Forelimb muscle (tissue), 1 donor: Measurements from ENCODE around the gene CDH11. TPM values are rescaled to one million over a fixed set of nuclear protein-coding genes. Genes with fewer than 3 reads are reported as not detected.

ENCODE experiments used
- DNase-seq: peaks from one replicate; pipeline ENCODE4 v3.0.0-alpha.2; 2013; ENCODE audit warnings: low read depth
- polyA plus RNA-seq: library from polyadenylated mRNA; unstranded; fragments of 120-200 nt; gene quantifications from one replicate; pipeline ENCODE4 v1.2.1, GENCODE V29; 2013; ENCODE audit not compliant: insufficient read length

CDH11 gene
- polyA plus RNA-seq, 1 donor: 43.2 TPM

DNA sequence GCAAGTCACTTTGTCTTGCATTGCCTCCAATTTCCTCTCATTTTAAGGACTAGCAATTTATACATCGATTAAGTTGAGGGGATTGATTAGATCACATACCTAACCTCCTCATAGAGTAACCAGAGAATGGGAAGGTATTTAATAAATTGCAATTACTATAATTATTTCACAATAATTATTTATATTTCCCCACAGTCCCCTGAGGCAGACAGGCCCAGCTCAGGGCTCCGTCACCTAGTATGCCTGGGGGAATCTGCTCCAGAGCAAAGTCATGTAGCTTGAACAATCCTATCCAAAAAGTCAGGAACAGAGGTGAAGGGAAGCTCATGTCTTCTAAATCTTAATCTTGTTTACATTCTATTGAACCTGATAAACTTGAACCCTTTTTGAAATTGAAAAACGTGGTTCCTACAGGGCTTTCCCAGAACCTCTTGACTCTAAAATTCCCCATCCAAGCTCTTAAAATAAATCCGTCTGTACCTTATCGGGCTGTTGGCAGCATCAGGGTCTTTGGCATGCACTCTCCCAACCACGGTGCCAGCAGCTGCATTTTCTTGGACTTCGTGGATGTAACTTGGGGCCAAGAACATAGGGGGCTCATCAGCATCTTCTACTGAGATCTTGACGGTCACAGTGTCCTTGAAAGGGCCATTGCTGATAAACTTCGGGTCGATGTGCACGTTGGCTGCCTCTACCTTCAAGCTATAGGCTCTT, 140.1 kb downstream of the CDH11 start:
- no peak for DNase-seq

DNA sequence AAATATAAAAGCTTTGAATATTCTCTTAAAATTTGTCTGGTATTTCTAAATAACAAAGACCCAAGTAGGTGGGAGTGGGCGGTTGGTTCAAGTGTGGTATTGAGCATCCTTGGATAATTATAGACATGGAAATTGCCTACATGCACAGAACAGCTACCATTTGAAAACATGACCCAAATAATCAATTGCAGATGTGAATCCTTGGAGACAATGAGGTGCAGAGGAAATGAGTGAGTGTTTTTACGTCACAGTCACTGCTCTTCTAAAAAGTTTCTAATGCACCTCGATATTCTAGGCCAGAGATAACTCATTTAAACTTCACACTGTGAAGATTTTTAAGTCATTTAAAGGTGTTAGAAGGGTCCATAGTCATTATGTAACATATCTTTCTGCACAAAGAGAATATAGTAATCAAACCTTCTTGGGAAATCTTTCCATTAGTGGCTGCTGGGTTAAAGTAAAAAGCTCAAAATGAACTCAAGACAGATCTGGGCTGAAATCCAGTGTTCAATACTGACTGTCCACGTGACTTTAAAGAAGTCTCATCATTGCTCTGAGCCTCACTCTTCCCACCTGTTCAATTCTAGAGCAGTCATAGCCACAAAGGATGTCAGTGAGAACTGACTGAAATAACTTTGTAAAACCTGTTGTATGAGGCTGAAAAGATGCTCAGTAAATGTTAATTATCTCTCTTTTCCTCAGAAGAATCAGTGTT, 144.5 kb downstream of the CDH11 start:
- no peak for DNase-seq

DNA sequence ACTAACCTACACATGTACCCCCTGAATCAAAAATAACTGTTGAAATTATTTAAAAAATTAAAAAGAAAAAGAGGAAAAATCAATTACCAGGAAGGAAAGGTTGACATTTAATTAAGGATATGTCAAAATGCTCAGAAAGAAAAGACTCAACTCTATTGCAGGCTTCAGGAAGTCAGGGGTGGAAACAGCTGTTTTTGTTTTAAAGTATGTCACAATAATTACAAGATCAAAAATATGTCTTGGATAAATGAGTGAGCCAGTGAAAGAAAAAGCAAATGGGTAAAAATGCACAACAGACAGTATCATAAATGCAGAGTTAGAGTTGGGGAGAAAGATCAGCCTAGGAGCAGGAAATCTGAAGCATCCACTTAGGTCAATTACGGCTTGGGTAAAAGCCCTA, 146.0 kb downstream of the CDH11 start:
- no peak for DNase-seq

DNA sequence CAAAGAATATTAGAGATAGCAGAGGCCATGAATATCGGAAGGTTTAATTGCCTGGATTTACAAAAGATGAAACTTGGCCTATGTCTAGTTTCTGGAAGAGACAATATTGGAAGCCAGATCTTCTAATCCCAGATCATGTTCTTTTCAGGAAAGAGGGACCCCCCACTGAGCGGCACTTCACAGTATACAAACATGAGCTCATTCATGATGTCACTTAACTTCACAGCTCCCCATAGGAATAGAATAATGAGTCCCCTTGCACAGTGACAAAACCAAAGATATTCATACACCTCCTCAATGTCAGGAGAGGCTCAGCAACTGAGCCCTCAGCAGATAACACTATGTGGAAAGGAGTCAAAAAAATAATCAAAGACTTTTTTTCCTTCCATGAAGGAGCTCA, 147.5 kb downstream of the CDH11 start:
- DNase-seq: no peak

DNA sequence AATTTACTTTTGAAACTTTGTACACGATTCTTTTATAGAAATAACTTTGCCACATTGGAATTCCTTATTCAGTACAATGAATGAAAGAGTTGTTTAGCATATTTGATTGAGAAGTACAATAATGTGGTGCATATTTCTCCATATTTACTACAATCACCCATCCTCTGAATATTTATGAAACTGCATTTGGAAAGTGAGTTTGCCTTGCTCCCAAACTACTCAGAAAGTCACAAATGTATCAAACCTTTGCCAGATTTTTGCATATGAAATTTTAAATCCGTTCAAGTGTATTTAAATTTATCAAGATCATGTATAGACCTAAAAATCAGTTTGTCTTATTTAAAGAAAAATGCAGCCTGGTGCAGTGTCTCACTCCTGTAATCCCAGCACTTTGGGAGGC, 148.7 kb downstream of the CDH11 start:
- no peak for DNase-seq

DNA sequence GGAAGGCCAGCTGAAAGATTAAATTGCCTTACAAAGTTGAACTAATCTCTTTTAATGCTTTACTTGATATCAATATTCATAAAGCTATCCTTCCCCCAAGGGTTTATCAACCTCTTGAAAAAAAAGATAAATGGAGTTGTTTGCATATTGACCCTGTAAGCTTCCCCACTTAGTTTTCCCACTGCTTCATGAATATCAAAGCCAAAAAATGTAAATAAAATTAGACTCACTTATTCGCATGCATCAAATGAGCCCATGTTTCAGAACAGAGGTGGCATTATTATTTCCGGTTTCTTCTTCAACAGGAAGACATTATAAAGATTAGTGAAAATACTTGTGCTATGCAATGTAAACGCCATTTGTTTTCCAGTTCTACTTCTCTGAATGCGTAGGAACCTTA, 150.7 kb downstream of the CDH11 start:
- no peak for DNase-seq

DNA sequence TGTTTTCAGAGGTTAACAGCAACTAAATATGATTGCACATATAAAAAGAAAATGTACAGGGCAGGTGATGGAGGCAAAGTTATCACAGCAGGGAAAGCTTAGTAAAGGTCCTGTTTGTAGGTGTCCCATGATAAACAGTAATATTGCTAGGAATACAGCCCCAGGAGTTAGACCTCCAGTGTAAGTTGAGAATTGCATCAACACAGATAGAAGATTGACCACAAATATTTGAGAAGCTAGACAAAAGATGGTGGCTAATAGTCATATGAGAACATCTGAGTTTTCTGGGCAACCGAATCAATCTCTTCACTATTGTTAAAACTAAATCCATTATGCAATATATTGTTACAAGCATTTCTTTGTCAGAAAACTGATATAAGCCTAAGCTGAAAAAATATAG, 152.6 kb downstream of the CDH11 start:
- DNase-seq: no peak

DNA sequence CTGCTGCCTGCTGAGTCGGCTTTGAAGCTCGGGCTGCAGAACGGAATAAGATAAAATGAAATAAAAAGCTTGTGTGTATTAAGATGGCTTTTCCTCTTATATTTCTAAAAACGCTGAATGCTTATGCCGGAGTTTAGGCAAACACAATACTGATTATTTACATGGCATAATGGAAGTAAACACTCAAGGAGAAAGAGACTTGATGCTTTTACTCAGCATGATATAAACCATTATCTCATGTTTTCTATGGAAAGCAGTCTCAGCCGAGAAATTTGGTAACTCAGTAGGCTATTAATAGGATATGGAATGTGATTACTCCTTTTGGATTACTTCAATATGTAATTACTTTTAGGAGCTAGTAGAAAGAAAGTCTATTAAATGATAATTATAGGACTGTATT, 153.3 kb downstream of the CDH11 start:
- no peak for DNase-seq

DNA sequence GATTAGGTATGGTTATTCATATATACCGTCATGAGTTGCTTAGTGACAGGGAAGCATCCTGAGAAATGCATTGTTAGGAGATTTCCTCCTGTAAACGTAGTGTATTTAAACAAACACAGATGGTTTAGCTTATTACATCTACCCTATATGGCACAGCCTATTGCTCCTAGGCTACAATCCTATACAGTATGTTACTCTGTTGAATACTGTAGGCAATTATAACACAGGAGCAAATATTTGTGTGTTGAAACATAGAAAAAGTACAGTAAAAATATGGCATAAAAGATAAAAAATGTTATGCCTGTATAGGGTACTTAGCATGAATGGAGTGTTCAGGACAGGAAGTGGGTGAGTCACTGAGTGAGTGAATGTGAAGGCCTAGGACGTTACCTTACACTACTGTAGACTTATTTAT, 157.7 kb downstream of the CDH11 start:
- no peak for DNase-seq

DNA sequence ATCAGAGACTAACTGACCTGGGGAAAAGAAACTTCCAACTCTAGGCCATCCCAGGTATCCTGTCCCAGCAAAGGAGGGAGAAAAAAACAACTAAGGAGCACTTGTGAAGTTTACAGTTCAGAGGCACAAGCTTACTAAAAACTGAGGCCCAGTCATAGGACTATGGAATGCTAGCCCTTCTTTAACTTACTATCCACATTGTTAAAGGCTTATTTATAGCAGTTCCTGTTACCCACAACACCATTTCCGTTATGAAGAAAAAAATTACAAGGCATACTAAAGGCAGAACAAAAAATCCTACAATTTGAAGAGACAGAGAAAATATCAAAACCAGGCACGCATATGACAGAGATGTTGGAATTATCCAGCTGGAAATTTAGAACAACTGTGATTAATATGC, 159.1 kb downstream of the CDH11 start:
- no peak for DNase-seq

DNA sequence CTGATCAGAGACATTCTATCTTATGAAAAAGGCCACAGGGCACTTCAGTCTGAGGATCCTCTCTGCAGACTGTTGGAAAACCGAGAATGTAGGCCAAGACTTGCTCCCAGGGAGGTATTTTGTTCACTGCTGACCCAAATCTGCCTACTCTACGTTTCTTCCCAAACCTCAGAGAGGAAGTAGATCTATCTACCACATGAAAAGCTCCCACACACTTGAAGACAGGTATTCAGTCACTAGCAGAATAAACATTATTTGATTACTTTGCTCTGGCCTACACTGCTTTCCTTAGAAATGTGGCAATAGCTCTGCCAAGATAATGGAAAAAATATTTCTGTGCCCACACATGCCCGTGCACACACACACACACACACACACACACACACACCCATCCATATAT, 164.6 kb downstream of the CDH11 start:
- no peak for DNase-seq

DNA sequence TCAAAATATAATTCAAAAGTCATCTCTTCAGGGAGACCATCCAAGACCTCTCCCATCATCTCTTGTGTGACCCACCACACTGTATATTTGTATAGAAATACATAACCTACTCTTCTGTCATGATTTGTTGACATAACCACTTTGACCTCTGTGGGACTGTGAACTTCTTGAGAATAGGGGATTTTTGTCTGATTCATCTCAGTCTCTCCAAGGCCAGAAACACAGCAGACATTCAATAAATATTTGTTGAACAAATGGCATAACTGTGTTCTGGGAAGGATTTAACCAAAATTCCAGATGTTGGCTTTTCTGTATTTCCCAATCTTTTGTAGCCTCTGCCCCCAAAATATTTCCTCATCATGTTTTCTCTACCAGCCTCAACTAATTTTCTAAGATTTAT, 169.7 kb downstream of the CDH11 start:
- DNase-seq: no peak

DNA sequence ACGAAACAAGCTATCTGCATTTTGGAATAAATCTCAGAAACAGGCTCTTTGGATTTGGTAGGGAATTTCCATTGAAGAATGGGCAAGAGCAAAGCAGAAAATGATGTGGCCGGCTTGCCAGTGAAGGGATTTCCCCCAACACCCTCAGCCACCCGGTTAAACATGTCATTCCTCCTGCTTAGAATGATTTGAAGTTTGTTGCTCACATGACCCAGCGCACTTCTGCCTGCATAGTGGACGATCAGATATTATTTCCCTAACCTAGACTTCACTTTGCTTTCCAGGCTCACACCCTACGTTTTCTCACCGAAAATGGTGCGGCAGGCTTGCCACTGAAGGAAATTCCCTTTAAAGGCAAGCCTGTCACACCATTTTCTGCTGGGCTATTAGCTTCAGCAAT, 170.7 kb downstream of the CDH11 start:
- no peak for DNase-seq

DNA sequence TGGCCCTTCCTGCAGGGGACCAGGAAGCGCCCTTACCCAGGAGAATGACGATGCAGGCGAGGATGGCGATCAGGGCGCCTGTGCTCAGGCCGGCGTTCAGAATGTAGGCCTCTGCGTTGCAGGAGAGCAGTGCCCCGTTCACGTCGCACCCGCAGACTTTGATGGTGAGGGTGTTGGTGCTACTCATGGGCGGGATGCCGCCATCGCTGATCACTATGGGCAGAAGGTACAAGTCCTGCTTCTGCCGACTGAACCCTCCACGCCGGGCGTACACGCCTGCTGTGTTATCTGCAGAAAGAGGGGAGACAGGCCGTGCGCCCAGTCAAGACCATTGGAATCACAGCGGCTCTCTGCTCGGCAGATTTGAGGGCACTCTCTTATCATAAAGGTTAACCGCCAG, 171.1 kb downstream of the CDH11 start:
- no peak for DNase-seq

DNA sequence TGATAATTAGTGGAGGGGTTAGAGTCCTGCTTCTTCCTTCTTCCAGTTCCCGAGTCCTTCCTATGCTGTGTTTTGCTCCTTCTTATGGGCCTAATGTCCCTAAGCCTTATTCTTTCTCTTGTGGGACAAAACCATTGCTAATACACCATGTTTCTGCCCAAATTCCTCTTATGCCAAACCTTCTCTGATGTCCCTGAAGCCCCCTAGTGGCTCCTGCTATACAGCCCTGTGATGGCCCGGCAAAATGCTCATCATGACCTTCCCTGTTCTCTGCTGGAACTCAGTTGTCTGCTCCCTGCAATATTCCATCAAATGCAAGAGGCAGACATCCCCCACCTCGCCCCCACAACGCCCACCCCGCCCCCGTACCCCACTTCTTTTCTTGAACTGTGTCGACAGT, 171.6 kb downstream of the CDH11 start:
- DNase-seq: no peak

DNA sequence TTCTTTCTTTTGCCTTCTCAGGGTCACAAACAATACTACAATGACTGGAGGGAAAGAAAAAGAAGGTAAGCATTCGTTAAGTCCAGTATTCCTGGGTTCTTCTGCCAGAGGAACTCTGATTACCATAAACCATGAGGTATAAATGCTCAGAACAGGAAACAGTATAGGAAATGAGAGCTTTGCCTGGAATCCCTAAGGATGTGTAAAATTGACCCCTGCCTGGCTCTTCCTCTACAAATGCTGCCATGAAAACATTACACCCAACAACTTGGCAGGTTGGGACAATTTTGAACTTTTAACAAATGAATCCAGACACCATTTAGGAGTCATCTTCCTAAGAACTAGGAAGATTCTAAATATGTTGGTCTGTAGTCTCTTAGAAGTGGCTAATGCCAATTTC, 173.8 kb downstream of the CDH11 start:
- DNase-seq: no peak

DNA sequence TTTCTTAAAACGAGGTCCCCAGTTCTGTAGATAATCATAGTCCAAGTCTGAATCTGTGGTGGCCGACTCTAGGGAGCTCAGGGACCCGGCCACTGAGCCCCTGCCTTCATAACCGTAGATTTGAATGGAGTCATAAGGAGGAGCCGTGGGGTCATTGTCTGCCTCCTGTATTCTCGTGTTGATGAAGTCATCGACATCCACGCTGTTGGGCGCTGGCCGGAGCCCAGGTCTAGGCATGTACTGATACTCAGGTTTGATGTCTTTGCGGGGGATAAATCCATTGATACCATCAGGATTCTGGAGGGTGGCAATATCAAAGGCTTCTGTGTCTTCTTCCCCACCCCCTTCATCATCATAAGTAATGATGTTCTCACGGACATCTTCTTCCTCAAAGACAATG, 174.2 kb downstream of the CDH11 start:
- no peak for DNase-seq

DNA sequence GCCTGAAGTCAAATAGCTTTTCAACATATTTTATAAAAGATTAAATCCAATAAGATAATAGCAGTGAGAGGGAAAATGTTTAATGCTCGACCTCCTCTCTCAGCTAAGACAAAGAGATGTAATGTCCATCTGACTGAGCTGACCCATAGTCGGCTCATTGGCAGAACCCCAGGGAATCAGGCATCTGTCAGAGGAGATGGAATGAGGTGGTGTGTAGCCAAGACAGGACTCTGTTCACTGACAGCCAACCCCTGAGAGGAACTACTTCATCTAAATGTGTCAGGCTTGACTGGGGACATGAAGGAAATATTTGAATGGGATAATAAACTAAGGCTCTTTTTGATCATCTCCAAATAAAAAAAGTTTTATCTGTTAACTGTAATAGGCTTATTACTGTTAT, 188.0 kb downstream of the CDH11 start:
- no peak for DNase-seq

DNA sequence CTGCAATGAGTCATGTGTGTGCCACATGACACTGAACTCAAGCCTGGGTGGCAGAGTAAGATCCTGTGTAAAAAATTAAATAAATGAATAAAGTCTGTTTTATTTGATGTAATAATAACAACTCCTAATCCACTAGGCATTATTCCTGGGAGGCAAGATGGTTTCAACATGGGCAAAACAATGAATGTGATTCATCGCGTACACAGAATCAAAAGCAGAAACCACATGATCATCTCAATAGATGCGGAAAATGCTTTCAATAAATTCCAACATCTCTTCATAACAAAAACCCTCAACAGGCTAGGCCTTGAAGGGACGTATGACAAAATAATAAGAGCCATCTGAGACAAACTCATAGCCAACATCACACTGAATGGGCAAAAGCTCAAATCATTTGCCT, 195.4 kb downstream of the CDH11 start:
- DNase-seq: no peak

DNA sequence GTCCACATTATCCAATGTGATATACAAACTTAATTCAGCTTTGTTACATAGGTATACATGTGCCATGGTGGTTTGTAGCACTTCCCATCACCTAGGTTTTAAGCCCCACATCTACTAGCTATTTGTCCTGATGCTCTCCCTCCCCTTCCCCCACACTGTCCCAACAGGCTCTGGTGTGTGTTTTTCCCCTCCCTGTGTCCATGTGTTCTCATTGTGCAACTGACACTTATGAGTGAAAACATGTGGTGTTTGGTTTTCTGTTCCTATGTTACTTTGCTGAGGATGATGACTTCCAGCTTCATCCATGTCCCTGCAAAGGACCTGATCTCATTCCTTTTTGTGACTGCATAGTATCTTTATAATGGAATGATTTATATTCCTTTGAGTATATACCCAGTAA, 196.7 kb downstream of the CDH11 start:
- DNase-seq: no peak

DNA sequence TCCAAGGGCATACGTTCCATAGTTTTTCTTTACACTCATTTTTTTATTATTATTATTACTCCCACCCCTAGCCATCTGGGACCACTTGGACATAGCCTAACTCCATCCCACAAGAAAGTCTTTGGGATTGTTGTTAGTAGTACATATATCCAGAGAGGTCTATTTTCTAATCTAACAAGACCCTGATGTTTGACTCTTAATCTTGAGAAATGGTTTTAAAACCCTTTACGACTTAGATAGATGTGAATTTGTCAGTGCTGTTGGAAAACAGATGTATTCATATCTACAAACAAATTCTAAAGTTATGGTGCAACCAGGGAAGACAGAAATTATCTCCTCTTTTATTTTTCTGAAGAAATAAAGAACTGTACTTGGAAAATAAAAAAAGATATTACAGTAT, 197.8 kb downstream of the CDH11 start:
- DNase-seq: no peak

DNA sequence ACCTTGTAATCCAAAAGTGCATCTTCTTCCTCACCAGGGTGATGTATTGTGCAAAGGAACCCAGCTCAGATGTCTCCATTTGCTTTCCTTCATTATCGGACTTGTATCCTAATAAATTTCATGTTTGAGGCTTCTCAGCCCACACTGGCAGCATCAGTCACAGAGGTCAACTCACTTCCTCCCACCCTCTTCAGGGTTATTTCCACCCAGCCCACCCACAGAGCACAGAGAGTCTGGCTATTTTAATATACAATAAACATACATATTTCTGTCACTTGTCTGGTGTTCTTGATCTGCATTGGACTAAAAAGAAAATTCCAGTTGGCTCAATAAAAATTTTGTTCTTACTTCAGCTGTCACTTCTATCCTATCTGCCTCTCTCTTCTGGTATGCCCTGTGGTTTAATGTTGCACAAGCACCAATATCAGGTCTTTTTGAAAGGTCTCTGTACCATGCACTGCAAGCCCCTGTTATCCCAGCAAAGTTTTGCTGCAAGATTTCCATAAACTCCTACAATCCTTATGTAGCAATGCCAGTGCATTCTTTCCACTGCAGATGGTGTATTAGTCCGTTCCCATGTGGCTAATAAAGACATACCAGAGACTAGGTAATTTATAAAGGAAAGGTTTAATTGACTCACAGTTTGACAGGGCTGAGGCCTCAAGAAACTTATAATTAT, 201.8 kb downstream of the CDH11 start:
- DNase-seq: no peak

DNA sequence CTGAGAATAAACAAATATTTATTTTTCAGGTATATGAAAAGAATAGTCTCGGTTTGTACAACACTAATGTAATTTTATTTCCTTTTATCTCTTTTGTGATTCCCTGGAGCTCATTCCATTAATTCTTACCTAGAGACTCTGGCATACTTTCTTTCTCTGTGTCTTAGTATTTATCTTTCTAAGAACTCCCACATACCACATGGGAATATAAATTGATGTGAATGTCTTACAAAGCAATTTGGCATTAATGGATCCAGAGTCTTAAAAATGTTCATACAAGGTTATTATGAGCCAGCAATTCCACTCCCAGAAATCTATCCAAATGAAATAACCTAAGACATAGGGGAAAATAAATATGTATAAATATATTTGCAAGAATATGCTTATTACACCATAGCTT, 202.7 kb downstream of the CDH11 start:
- no peak for DNase-seq
